NCI-H460 (cell line): ENCODE measurements around the gene SIPA1L3. TPM values are rescaled to one million over a fixed set of nuclear protein-coding genes. Genes with fewer than 3 reads are reported as not detected.

ENCODE experiments used
- DNase-seq: peaks from one replicate; pipeline ENCODE4 v3.0.0-alpha.2; 2016; ENCODE audit warnings: low read depth; ENCODE audit errors: extremely low read depth
- total RNA-seq: library from RNA; depleted of rRNA; stranded (reverse); fragments of >200 nt; shearing (Covaris generic); gene quantifications from 2 replicates; pipeline ENCODE4 v1.2.3, GENCODE V29; 2014

SIPA1L3 gene
- total RNA-seq, 1 experiment from 2014 or later, result 3.4 TPM

- DNase-seq, result no peak
These were observed 127.5 kb downstream of the SIPA1L3 start for GRCh38 chr19:38034492-38034860.

GRCh38 chr19:38035515-38036495, 128.8 kb downstream of the SIPA1L3 start:
- DNase-seq, result no peak

- no peak for DNase-seq
These were observed 130.0 kb downstream of the SIPA1L3 start for GRCh38 chr19:38036707-38037611.

- no peak for DNase-seq
These were observed 133.0 kb downstream of the SIPA1L3 start for GRCh38 chr19:38039966-38040365.

GRCh38 chr19:38042132-38042531, 135.1 kb downstream of the SIPA1L3 start:
- DNase-seq, result no peak

- DNase-seq, result no peak
These were observed 136.7 kb downstream of the SIPA1L3 start for GRCh38 chr19:38043649-38044144.

- no peak for DNase-seq
These were observed 137.5 kb downstream of the SIPA1L3 start for GRCh38 chr19:38044267-38045111.

GRCh38 chr19:38045554-38046253, 138.7 kb downstream of the SIPA1L3 start:
- DNase-seq, result no peak

- no peak for DNase-seq
These were observed 139.4 kb downstream of the SIPA1L3 start for GRCh38 chr19:38046254-38047048.

- no peak for DNase-seq
These were observed 140.0 kb downstream of the SIPA1L3 start for GRCh38 chr19:38047049-38047438.

GRCh38 chr19:38047641-38048040, 140.6 kb downstream of the SIPA1L3 start:
- DNase-seq, result no peak

- DNase-seq, result no peak
These were observed 142.2 kb downstream of the SIPA1L3 start for GRCh38 chr19:38049105-38049649.

GRCh38 chr19:38055010-38055409, 148.0 kb downstream of the SIPA1L3 start:
- no peak for DNase-seq

GRCh38 chr19:38055655-38056521, 148.9 kb downstream of the SIPA1L3 start:
- no peak for DNase-seq

- DNase-seq, result no peak
These were observed 149.6 kb downstream of the SIPA1L3 start for GRCh38 chr19:38056646-38057045.

GRCh38 chr19:38057959-38058690, 151.1 kb downstream of the SIPA1L3 start:
- DNase-seq, result no peak

GRCh38 chr19:38059897-38060296, 152.9 kb downstream of the SIPA1L3 start:
- no peak for DNase-seq
